HG03039 (cell line): Measurements from ENCODE around the gene TSPO.

Source experiments
- ATAC-seq: cut with Tn5 transposase; IDR thresholded peaks from one replicate; pipeline ENCODE4 v1.9.1; 2021; ENCODE audit warnings: mild to moderate bottlenecking, moderate library complexity; ENCODE audit not compliant: unreplicated experiment

The TSPO gene

DNA sequence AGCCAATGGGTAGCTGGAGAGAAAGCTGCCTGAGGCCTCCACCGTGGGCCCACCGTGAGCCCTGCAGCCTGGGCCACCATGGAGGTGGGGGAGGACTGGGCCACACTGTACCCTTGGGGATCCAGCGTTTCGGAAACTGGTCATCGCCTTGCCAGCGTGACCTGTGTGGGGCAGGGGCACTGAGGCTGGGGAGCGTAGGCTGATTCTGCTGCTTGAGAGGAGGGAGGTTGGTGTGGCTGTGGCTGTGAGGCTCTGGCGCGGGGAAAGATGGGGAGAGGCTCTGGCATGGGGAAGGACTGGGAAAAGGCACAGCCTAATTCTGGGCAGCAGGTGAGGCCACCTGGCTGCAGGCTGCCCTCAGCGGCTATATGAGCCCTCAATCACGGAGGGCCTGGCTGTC lies 48.2 kb downstream of the TSPO start:
- no peak for ATAC-seq

DNA sequence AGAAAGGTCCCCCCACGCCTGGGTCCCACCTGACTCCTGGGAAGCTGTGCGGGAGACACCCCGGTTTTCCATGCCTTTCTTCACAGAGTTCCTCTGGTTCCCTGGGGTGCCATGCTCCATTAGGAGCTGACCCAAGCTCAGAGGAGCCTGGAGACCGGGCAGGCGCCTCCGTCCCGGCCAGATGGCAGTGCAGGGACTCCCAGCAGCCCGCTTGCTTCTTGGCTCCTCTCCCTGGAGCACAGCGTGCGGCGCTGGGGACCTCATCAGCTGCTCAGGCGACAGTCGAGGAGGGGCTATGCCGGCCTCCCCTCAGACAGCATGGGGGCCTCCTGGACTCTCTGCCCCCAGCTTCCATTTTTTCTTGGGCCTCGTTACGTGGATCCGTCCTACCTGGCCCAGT lies 48.7 kb downstream of the TSPO start:
- ATAC-seq: no peak

DNA sequence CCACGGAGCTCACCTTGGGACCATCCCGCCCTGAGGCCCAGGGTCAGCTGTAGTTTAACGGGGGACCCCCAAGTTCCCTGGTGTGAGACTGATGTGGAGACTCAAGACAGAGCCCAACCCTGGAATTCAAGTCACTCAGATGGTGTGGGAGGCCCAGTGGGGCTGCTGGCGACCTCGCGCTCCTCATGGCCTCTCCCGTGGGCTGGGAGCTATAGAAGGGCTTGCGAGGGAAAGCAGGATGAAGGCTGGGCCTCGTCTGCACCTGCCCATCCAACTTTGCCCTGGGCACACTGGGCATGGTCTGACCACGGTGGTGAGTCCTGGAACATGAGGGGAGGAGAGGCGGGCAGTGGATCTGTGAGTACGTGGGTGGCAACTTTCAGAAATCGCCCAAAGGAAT lies 49.2 kb downstream of the TSPO start:
- no peak for ATAC-seq

DNA sequence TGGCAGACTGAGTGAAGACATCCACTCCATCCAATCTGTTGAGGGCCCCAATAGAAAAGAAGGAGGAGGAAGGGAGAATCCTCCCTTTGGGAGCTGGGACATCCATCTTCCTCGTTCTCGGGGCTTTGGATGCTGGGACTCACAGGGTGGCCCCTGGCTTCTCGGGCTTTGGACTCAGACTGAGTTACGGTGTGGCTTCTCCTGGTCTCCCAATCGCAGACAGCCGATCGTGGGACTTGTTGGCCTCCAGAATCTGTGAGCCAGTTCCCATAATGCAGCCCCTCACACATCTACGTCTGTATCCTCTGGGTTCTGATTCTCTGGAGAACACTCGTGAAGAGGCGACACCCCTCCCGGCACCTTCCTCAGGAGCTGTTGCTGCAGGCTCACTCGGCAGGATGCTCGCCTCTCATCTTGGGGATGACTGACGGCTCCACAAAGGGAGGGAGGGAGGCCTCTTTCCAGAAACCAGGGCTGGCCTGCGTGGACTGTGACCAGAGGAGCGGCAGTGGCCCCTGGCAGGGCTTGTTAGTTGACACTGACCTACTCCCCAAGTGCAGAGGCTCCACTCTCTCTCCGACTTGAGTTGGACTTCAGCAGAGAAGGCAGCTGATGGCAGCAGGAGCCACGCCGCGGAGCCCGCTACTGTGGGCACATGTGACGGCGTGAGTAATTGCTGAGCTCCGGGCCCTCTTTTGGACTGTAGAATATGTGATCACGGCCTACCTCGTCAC lies 50.3 kb downstream of the TSPO start:
- ATAC-seq: no peak

DNA sequence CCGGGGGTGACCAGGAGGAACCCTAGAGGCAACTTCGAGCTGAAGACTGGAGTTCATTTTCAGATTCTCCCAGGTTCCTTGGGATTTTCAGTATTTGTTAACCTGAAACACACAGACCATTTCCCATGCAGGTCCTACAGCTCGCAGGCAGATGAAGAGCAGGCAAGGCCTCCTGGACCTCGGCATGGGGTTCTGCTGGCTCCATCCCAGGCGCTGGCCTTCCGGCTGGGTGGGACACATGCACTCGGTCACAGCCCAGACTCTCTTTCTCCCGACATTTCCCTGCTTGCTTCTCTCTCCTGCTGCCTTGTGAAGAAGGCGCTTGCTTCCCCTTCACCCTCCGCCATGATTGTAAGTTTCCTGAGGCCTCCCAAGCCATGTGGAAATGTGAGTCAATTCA lies 51.0 kb downstream of the TSPO start:
- no peak for ATAC-seq

DNA sequence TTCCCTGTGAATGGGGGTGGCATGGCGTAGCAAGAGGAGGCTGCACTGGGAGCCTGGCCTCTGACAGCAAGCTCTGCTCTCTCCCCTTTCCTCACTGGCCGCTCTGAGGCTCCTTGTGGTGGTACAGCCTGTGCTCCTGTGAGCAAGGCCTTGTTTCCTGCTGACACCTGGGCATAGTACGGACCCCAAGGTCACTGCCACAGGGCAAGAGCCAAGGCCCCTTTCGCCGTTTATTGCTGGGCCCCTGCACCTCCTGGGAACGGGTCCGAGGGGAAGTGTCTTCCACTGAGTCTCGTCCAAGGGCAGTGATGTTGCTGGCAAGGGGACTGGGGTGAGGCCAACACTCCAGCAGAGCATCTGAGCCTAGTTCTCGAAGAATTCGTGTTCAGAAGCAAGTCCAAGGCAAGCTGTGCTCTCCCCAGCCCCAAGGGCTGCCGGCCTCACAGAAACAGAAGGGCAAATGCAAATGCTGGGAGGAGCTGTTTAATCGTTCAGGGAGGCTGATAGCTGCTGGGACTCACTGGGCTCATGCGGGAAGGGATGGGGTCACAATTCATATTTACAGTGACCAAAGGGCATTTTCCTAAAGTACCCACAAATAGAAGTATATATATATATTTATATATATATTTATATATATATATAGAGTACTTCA lies 51.5 kb downstream of the TSPO start:
- no peak for ATAC-seq

DNA sequence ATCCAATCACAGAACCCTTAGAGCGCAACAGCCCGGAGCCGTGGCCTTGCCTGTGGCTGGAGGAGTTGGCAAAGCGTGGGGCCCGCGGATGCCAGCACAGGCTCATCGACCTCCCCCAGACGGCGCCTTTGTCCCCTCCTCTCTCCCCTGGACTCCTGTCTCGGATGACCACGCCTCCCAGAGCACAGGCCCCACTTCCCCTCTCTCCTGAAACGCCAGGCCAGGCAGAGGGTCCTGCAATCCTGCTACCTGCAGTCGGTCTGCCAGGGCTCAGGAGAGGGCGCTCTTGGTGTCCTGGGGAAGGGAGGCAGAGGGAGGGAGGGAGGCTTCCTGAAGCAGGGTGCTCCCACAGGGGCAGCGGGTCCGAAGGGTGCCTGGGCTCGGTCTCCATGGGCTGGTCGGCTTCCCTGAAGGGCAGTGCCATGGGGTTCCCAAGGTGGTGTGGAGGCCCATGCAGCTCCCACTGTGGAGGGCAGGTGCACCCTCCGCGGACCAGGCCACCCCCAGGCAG lies 52.2 kb downstream of the TSPO start:
- no peak for ATAC-seq

DNA sequence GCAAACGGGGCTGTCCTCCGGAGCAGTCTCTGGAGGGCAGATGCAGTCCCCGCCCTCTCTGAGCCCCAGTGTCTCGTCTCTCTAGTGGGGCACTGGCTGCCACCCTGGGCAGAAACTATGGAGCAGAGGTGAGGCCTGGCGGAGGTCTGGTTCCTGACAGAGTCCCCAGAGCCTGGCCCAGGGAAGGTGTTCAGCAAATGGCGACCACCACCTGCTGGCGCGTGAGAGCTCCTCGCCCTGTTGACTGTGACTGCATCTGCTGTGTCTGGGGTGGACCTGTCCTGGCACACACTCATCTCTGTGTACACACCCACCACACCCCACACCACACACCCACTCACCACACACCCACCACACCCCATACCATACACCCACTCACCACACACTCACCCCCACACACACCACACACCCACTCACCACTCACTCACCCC lies 53.9 kb downstream of the TSPO start:
- ATAC-seq: no peak

DNA sequence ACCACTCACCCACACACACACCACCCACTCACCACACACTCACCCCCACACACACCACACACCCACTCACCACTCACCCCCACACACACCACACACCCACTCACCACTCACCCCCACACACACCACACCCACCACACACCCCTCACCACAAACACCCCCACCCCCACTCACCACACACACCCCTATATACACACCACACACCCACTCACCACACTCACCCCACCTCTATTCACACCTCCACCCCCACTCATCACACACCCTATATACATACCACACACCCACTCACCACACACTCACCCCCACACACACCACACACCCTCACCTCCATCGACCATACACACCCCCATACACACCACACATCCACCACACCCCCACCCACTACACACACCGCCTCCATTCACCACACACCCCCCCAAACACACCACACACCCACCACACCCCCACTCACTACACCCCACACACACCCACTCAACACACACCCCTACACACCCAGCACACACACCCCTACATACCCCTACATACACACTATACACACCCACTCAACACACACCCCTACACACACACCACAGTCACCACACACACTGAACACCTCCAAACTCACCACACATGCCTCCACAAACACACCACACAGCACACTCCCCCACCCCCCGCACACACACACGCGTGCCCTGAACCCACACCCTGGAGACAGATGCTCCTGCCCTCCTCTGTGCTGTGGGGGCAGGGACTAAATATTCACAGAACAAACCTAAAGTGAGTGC lies 54.6 kb downstream of the TSPO start:
- ATAC-seq: no peak

DNA sequence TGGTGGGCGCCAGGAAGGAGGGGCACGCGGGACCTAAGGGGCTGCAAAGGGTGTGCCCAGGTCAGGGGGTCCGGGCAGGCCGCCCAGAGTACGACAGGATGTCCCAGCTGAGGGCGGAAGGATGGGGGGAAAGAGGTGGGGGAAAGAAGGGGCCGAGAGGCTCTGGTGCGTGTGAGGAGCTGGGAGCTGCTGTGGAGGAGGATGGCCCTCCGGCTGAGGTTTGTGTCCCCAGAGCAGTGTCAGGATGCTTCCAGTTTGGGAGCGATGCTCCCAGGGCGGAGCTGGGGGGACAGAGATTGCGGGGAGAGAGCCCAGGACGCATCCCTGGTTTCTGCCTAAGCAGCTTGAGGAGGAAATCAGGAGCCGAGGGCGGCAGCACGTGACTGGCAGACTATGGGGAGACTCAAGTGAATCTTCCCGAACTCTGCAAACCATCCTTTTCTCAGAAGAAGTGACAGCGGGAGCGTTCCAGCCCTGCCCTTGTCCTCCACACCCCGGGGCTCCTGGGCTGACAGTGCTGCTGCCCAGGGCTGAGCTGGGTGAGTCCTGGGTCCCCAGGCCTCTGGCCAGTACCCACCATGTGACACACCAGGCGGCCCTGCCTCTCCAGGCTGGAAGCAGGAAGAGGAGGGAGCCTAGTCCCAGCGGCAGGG lies 55.3 kb downstream of the TSPO start:
- no peak for ATAC-seq

DNA sequence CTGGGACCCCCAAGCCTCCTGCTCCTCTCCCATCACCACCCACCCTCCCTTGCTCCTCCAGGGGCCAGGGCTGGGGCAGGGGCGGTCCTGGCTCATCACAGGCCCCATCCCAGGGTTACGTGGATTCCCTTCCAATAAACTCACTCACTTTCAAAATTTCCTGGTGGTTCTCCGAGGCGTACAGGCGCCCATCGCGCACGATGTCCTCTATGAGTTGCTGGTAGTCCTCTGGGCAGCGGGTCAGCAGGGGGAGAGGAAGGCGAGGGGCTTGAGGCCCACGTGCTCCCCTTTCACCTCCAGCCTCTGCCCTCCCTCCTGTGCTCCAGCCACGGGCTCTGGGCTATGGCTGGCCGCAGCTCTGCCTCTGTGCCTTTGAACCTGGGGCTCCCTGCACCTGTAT lies 56.0 kb downstream of the TSPO start:
- ATAC-seq: no peak

DNA sequence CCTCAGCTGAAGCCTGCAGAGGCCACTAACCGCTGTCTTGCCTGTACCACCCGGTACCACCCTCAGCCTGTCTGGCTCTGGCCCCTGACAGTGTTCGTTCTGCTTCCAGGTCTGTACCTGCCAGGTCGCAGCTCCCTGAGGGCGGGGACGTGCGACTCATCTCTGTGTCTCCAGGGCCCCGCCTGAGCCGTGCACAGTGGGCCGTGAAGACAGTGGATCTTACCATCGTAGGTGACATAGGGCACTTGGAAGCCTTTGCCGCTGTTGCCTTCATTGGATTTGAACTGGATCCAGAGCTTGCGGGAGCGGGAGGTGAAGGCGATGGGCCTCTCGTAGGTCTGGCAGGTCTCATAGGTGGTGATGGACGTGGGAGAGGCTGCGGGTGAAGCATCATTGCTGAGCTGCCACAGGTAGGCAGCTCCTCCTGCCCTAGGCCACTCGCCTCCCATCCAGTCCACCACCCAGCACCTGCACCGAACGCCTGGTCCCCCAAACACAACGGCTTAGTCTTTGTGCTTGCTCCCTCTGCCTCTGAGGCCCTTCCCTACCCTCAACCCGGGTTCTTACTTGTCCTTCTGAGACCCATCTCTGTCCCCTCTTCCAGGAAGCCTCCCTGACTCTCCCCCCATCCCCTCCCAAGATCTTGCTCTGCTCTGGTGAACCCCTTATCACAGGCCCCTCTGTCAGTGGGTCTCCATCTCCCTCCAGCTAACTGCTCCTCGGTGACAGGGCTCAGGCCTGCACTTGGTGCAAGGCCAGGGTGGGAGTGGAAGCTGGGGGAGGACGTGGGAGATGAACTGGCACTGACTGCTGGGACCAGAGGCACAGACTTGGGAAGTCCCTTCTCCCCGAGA lies 56.7 kb downstream of the TSPO start:
- no peak for ATAC-seq

DNA sequence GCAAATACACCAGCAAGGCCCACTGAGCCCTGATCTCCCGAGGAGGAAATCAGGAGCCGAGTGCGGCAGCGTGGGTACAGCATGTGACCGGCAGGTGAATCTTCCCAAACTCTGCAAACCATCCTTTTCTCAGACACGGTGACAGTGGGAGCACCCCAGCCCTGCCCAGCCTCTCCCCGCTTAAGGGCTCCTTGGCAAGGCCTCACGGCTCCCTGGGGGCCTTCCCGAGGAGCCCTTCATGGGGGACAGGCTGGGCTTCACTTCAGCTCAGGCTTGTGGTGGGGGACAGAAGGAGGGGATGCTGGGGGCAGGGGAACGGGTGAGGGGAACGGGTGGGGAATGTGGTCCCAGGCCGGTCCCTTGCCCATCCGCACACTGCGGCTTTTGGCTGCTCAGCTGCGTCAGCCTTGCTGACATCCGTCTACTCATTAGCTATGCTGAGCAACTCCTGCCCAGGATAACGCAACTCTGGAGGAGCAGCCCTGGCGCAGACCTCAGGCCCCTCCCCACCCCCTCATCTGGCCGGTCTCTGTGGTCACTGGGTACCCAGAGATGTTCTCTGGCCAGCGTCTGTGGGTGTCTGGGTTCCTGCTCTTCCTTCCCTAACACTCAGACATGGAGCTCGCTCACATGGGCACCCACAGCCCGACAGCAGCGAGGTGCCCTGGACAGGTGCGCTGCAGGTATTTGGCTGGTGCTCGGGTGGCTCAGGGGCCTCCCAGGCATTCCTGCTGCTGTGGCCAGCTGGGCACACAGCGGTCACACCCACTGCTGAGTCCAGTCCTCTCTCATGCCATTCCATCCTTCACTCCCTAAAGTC lies 57.6 kb downstream of the TSPO start:
- ATAC-seq: no peak

DNA sequence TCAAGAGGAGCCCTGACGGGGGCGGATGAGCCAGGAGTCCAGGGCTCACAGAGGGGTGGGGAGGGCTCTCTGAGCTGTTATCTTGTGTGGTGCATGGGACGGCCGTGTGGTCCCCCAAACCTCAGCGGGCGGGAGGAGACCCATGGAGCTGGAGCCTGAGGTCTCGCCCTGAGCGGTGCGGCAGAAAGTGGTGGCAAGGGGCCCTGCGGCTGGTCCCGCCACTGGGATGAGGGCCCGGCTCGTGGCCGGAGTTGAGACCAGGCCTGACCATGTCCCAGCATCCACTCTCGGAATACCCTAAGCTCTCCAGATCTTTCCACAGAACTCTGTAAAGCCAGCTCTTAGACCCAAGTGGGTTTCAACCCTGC lies 58.1 kb downstream of the TSPO start:
- ATAC-seq: no peak

DNA sequence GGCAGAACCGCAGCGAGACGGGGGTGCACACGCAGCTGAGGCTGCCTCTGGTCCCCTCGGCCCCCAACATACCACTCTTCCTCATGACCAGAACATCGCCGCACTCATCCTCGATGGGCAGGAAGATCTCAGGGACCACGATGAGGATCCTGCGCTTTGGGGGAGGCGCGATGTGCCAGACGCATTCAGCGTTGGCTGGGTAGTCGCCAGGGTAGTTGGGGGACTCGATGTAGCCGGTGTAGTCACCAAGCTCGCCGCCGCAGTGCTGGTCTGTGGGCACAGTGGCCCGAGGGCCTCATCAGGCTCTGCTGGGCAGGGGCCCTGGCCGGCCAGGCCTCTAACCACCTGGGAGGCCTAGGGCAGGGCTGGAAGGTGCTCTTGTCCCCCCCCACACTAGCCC lies 58.6 kb downstream of the TSPO start:
- ATAC-seq: no peak

DNA sequence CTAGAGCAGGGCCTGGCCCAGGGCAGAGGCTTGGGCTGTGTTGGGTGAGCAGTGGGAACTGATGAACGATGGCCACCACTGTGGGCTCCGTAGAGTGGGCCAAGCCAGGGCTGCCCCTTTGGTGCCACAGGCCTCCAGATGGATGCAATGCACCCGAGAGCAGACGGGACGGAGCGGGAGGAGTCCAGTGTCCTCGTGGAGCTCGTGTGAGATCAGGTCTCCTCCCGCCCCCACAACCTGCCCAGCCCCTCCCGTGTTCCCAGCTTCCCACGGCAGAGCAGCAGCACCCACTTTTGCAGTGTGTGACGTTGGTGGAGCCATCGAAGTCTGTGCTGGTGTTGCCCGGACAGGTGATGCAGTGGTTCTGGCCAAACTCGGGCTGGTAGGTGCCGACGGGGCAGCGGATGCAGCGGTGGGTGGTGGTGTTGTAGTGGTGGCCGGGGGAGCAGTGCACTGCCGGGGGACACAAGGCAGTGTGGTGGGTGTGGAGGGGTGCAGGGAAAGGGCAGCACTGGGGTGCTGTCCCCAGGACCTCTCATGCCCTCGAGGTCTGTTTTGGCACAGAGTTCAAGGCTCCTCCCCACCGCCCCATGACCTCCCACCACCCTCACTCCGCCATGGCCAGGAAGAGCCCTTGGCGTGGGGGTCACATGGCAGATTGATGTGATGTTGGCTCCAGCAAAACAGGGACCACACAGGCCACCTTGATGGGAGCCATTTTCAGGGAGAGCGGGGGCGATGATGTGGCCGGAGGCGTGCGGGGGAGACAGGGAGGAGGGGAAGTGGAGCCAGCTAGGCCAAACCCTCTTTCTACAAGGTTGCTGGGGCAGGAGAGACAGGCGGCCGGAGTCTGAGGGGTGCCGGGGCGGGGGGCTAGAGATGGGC lies 59.5 kb downstream of the TSPO start:
- no peak for ATAC-seq

DNA sequence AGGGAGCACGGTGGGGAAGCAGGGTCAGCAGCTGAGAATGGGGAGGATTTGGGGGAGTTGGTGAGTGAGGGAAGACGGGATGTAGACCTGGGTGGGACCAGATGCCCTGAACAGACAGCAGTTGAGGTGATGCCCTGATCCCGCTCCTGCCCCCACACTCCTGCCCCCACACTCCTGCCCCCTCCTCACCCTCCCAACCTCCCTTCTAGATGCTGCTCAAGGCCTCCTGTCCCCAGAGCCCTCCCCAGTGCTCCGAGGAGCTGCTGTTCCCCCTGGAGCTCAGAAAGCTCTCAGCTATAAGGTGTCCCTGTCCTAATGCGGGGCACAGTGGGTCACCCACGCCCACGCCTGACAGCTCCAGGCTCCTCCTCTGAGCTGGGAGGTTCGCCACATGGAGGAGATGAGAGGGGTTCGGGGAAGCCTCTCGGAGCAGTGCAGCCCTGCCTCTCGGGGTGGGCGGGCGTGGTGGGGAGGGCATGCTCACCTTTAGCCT lies 60.6 kb downstream of the TSPO start:
- no peak for ATAC-seq

DNA sequence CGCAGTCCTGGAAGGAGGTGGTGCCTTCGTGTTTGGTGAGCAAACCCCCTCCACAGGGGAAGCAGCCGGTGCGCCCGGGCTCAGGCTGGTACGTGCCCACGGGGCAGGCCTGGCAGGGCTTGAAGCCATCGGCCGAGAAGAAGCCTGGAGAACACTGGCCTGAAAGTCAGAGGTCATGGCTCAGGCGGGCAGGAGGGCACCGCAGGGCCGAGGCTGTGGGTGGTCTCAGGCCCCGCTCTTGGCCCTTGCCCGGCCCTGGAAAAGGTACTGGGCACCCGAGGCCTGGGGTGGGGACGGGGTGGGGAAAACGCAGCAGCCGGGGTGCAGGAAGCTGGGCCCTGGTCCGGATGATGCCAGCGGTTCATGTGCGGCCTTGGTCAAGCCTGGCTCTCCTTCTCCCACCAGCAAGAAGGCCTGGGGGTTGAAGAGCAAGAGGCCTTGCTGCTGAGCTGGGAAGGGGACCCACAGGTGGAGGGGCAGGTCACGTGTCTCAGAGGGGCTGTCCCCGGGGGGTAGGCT lies 61.1 kb downstream of the TSPO start:
- no peak for ATAC-seq
